CD4-positive, alpha-beta T cell treated with Interleukin-1 beta for 1 hour (primary cell): ENCODE results near the gene HK3.

ENCODE experiments used
- DNase-seq, 2 donors: peaks; one replicate each; pipeline ENCODE4 v3.0.0-alpha.2; 2020 to 2022

Gene HK3

GRCh38 chr5:176901260-176902101, 2.3 kb upstream of the HK3 start:
- no peak for DNase-seq

DNA sequence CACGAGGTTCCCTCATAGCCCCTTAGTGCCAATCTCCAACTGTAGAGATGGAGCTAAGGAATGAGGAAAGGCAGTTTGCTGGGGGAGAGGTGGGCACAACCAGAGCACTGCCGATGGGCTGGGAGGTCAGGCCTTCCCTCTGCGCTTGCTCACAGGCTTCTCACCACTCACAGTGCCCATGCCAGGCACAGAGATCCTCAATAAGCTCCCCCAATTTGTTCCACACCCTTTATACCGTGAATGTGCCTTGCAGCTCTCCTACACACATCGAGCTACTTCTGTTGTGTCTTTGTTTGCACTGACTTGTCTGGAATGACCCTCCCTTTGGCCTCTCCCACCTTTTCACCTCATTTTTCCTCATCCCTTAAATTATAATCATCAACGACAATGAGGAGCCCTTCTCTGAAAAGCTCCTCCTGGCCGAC, 1.6 kb upstream of the HK3 start:
- DNase-seq = no peak

DNA sequence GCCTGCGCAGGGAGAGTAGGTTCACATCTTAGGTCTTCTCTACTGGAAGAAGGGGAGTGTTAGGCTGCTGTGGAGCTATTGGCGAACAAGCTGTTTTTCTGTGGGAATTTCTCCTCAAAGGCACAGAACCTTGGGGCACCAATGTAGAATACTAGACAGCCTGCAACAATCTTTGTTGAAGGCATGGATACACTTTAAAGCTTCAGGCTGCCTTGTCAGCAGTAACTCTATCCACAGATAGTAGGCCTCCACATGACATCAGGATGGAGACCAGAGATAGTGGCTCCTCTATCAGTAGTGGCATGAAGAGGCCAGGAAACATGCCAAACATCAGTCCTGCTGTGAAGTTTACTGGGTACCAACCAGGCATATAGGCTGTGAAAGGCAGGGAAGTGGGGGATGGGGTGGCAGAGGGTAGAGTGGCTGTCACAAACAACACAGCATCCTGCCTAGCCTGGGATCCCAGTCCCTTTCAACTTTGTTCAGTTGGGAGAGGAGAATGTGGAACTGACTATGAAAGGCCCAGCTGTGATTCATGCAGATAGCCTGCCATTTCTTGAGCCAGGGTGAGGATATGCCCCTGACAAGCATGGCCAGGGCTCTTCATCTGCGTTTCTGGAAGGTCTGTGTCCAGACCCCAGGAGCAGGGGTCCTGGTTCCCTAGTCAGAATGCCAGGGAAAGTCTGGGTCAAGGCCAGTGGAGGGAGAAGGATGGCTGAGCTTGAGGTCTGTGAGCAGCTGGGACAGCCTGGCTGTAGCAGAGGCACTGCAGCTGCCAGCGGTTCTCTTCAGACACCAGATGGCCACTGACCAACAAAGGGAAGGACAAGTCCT, 1.0 kb upstream of the HK3 start:
- DNase-seq = no peak

DNA sequence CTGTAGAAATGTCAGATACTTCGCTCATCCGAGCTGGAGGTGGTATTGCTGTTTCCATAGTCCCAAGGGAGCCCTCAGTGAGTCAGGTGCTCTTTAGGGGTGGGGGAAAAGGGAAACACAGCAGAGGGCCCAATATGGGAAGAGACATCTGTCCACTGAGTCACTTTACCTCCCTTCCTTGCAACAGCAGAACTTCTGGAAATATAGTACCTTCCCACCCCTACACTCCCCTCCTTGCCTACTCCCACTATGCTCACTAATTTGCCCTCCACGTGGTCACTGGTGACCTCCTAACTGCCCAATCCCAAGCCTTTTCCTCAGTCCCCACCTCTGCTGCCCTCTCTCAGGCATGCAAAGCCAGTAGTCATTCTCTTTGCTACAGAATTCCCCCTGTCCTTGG, 1.9 kb downstream of the HK3 start:
- no peak for DNase-seq

- DNase-seq = no peak
These were observed 3.3 kb downstream of the HK3 start for GRCh38 chr5:176895831-176896230.

GRCh38 chr5:176894298-176894697, 4.8 kb downstream of the HK3 start:
- DNase-seq = no peak

- no peak for DNase-seq
These were observed 6.5 kb downstream of the HK3 start for GRCh38 chr5:176892663-176893062.

- DNase-seq = no peak
These were observed 7.7 kb downstream of the HK3 start for GRCh38 chr5:176891331-176891958.

- DNase-seq = no peak
These were observed 8.5 kb downstream of the HK3 start for GRCh38 chr5:176890455-176891330.

DNA sequence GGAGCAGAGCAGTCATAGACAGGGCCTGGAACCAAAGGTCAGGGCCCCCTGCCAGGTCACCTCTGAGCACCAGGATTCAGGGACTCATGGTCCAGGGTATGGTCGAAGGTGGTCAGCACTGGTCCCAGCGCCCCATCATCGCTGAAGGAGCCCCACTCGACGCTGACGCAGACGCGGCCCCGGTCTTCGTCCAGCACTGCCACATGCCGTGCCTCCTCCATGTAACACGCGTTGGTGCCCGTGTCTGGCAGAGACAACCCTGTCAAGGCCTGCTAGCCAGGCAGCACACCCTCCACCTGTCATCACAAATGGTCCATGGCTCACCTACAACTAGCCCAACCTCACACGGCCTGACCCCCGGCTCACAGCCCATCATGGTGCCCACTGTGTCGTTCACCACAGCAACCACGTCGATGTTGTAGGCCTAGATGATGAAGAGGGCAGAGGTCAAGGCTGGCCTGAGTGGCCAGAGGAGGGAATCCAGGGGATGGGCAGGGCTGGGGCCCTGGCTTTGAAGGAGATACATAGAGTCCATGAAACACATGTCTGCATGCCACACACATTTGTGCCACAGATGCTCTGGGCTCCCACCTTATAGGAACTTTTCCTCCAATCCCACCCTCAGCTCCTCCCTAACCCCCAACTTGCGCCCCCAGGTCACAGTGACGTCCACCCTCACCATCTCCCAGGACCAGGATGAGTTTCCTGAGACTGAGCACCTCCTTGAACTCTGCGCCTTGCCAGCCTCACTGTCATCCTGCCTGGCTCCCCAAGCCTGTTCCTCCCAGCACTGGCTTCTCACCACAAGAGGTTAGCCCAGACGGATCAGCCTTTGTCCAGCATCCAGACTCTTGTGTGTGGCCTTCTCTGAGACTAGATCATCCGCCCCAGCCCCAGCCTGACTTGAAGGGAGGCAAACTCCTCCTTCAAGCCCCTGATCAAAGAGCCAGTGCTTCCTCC, 9.5 kb downstream of the HK3 start:
- DNase-seq = no peak

- DNase-seq = no peak
These were observed 10.3 kb downstream of the HK3 start for GRCh38 chr5:176888865-176889165.

DNA sequence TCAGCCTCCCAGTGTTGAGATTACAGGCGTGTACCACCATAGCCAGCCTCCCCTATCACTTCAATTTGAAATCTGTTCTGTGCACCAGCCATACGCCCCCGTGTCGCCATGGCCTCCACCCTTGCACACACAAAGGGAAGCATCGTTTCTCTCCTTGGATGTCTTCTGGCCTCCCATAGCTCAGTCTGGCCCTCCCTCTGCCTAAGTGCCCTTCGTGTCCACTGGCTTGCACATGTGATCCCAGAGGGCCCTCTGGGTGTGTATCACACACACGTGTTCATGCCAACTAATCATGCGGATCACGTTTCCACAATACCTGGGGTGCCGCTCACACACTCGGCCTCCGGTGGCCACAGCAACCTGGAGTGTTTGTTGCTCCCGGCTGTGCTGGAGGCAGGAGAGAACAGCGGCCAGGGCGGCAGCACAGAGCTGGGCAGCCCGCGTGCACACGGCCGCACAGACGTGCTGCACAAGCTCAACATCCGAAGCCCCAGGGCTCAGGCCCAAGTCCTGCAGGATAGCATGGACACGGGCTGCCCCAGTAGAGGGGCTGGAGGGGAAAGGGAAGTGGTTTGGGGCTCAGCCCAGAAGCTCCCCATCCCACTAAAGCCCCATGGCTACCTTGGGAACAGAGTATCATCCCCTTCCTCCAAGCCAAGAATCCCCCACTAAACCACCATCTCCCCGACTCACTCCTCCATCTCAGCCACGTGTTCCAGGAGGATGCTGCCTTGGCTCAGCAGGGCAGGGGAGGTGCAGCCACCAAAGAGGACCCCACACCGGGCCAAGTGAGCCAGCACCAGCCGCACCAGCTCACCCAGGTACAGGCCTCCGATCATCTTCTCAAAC, 10.9 kb downstream of the HK3 start:
- no peak for DNase-seq

DNA sequence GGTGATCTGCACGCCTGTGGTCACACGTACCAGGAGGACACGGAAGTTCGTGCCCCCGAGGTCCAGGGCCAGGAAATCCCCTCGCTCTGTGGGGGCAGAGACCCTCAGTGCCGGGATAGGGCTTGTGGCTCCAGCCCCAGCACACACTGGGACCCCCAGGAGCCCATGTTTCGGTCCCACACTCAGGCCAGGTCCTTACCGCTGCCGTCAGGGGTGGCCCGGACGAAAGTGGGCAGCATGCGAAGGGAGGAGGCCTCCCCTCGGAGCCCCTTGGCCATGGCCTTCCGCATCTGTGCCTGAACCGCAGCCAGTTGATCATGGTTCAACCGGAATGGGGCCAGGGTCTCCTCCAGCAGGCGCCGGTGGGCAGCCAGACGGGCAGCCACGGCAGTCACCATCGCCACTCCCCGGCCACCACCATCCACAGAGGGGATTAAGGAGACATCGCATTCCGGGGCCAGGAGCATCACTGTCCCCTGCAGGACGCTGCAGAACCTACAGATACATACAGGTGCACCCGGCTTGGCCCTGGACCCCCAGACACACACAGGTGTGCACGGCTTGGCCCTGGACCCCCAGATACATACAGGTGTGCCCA, 11.8 kb downstream of the HK3 start:
- DNase-seq = no peak

DNA sequence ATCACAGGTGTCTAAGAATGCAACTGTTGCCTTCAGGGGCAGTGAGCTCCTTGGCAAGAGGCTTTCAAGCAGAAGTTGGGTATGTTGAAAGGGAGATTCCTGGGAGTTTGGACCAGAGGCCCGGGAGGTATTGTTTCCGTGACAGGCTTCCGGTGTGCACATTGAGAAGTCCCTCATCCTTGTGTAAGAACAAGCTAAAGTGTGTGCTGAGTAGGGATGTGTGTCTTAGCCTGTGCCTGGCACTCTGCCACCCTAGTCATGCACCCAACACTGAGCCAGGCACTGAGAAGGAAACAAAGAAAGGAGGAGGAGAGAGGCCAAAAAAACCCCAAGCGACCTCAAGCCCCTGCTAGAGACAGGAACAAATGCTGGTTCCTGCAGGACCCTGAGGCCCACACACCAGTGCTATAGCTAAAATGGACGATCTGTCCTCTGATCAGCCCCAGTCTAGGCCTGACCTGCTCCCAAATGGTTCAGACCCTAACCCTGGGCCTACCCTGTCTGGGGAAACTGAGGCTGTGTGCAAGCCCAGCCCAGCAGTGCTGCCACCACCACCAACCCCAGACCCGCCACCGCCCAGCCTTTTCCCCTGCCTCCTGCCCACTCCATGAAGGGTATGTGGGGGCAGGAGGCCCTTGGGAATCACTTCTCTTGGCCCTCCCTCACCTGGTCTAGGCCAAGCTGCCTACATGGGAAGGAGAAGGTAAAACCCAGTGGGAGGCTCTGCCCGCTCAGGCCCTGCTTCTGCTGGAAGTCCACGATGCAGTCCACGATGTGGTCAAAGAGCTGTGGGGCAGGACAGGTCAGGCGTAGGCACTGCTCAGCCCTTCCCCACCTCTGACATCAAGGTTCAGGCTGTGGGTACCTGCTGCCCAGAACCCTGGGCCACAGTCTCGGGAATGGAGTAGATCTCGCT, 12.6 kb downstream of the HK3 start:
- DNase-seq = no peak

DNA sequence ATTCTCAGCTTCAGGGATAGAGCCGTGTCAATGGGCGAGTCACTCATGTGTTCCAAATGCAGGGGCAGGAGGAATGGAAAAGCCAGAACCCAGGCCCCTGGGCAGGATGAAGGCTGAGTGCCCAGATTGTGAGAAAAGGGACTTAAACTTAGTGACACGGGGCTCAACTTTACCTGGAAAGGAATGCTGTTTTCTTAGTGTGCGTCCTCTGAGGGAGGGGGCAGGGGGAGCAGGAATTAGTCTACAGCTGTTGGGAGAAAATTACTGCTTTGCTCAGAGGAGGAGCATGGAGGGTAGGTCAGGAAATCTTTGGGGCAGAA, 14.6 kb downstream of the HK3 start:
- DNase-seq = no peak

DNA sequence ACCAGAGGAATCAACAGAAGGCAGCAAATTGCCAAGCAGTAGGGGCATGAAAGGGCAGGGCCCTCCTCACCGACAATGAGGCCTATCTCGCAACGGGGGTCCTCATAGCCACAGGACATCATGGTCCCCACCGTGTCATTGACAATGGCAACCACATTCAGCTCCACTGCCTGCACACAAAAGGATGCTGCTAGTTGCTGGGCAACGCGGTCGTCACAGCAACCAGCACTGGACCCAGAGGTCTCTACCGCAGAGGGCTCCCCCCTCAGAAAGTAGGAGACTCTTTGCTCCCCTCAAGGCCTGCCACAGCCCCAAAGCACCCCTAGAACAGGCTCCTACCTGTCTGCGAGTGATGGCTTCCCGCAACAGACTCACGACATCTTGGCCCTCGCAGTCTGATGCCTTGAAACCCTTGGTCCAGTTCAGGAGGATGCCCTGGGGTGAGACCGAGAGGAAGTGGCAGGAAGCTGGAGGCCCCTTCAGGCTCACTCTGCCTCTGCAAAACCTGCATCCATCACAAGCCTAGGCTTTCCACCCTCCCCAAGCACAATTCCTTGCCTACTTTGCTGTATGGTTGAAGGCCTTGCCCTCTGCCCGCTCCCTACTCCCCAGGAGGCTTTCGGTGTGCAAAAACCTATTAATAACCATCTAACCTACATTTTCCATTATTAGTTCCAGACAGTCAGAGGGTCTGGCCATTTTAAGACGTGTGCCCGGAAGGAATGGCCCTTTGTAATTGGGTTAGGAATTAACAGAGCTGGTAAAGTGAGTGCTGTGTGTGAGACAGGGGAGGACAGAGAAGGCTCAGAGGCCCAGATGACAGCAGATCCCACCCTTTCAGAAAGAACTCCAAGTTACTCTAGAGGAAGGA, 15.2 kb downstream of the HK3 start:
- DNase-seq = no peak

DNA sequence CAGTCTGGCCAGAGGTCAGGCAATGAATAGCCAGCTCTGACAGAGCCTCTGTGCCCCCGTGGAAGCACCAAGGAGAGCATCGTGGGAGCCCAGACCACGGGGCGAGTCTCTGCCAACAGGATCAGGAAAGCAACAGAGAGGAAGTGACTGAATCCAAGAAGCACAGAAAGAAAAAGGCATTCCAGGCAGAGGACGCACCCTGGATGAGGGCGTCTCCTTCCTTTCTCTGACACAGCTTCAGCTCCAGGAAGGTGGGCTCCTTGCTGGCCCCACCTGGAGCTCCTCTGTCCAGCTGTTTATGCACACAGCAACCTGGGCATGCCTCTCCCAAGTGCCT, 16.6 kb downstream of the HK3 start:
- DNase-seq = no peak

- DNase-seq = no peak
These were observed 17.2 kb downstream of the HK3 start for GRCh38 chr5:176881816-176882566.
